Non-pigmented ciliary epithelial cell (primary cell): ENCODE measurements around the gene ANGPT4.
A peak's percentile ranks its signal among the peaks of the same experiment; 100 is the strongest.
"Not testable (repeated sequence)": the region's sequence is repeated elsewhere in the genome, so short reads cannot be mapped to it uniquely, and the experiment has no call there.

Source experiments
- DNase-seq: peaks from one replicate; pipeline ENCODE4 v3.0.0-alpha.2; 2010; ENCODE audit warnings: low read depth

The ANGPT4 gene

GRCh38 chr20:844473-845225, 71.5 kb downstream of the ANGPT4 start:
- peak; percentile 75 for DNase-seq

GRCh38 chr20:843912-844311, 72.2 kb downstream of the ANGPT4 start:
- no peak for DNase-seq

GRCh38 chr20:842547-842940, 73.6 kb downstream of the ANGPT4 start:
- no peak for DNase-seq

GRCh38 chr20:841568-842546, 74.3 kb downstream of the ANGPT4 start:
- no peak for DNase-seq

GRCh38 chr20:840858-841567, 75.1 kb downstream of the ANGPT4 start:
- DNase-seq, result no peak

GRCh38 chr20:840503-840857, 75.7 kb downstream of the ANGPT4 start:
- no peak for DNase-seq

DNA sequence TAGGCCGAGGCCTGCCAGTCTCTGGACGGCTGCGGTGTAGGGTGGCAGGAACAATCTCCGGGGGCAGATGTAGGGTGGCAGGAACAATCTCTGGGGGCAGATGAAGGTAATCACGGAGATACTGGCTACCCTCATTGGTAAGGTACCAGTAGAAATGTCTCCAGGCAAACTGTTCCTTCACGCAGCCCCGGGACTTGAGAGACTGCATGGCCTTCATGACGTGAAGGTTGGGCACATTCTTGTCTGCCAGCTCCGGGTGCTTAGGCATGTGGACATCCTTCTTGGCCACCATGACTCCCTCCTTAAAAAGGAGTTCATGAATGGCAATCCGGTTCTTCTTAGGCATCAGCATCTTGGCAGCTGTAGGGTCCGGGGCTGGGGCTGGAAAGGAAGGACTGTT, 76.5 kb downstream of the ANGPT4 start:
- no peak for DNase-seq

DNA sequence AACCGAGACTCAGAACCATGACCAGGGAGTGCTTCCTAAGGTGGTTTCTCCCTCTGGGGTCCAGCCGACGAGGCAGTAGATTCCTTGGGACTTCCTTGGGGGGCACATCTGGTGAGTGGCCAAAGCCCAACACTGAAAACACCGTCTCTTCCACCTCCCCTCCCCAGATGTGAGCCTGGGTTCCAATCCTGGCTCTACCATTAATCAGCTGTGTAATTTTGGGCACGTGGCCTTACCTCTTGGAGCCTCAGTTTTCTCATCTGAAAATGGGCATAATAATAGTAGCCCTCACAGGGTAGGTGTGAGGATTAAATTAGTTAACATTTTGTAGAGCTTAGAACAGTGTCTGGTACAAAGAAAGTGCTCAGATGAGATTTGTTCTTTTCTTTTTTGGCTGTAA, 77.1 kb downstream of the ANGPT4 start:
- DNase-seq, result no peak

GRCh38 chr20:836190-836589, 79.9 kb downstream of the ANGPT4 start:
- no peak for DNase-seq

- DNase-seq, result no peak
These were observed 80.5 kb downstream of the ANGPT4 start for GRCh38 chr20:835608-836045.

- no peak for DNase-seq
These were observed 81.9 kb downstream of the ANGPT4 start for GRCh38 chr20:834151-834746.

DNA sequence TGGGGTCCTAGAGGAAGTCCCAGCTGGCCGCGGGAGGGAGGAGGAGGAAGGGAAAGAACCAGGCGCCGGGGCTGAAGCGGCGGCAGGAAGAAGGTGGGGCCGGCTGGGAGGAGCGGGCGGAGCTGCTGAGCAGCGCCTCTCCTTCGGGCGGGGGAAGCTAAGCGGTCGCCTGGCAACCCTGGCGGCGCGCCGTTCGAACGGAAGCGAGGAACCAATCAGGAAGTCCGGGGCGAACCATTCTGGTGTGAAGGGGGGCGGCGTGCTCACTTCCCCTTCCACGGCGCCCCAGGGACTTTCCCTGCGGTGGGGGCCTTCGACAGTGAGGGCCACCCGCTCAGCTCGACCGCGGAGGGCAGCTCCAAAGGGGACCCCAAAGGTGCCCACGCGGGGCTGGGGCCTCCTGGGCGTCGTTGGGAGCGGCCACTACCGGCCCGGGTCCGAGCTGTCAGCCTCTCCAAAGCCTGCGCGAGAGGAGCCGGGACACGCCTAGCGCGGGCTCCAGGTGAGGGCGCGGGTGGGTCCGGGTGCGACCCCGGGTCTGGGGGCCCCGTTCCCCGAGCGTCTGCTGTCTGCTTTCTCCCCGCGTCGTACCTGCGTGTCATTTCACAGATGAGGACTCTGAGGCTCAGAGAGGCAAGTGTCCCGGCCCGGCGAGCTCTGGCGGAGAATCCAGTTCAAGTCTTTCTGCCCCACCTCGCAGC, 82.5 kb downstream of the ANGPT4 start, which contains the start of gene FAM110A:
Gene FAM110A, plus strand, starts transcription at position 266 of the 701 bp plus-strand sequence. CDS start 11,090 bp downstream, outside the sequence.
- DNase-seq, result peak; percentile 74

- no peak for DNase-seq
These were observed 83.0 kb downstream of the ANGPT4 start for GRCh38 chr20:833121-833449.

- DNase-seq, result no peak
These were observed 84.2 kb downstream of the ANGPT4 start for GRCh38 chr20:831956-832355.

DNA sequence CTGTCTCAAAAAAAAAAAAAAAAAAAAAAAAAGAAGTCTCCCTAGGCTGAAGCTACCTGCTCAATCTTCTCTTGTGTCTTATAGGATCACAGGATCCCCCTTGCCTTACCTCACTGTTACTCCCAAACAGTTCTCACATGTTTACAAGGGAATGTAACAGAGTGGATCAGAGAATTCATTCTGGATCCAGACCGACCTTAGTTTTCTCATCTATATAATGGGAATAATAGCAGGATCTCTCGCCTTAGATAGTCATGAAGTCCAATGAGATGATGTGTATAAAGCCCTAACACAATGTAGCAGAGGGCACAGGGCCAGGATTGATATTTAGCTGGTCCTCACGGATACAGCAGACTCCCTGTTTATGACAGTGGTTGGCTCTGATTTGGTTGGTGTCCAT, 84.9 kb downstream of the ANGPT4 start:
- no peak for DNase-seq

- no peak for DNase-seq
These were observed 86.1 kb downstream of the ANGPT4 start for GRCh38 chr20:830011-830521.

GRCh38 chr20:829551-829950, 86.6 kb downstream of the ANGPT4 start:
- DNase-seq, result no peak

DNA sequence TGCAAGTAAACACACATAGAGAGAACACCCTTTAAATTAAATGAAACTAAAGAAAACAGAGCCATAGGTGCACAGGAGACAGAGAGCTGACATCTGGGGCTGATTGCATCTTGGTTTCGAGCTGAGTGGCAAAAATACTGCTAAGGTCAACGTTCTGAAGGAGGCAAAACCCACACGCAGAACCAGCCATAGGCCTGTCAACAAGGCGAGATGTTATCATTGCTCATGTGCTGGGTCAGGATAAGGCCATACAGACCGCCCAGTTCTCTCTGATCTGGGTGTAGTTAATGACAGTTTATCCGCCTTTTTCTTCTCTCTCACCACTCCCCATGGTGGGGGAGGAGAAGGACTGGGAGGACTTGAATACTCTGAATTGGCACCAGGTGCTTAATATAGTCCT, 87.1 kb downstream of the ANGPT4 start:
- DNase-seq, result no peak

DNA sequence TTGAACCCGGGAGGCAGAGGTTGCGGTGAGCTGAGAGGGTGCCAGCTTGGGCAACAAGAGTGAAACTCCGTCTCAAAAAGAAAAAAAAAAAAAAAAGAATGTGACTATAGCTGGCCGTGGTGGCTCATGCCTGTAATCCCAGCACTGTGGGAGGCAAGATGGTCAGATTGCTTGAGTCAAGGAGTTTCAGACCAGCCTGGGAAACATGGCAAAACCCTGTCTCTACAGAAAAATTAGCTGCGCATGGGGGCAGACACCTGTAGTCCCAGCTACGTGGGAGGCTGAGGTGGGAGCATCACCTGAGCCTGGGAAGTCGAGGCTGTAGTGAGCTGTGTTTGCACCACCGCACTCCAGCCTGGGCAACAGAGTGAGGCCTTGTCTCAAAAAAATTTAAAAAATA, 88.2 kb downstream of the ANGPT4 start:
- not testable (repeated sequence) for DNase-seq

- DNase-seq, result no peak
These were observed 89.3 kb downstream of the ANGPT4 start for GRCh38 chr20:826695-827323.
